Kidney (tissue), 14 donors: ENCODE data around the gene SIK3. TPM values are rescaled to one million over a fixed set of nuclear protein-coding genes. Genes with fewer than 3 reads are reported as not detected.

ENCODE experiments used
- DNase-seq, 5 donors: peaks; one replicate each; pipeline ENCODE4 v3.0.0-alpha.2; 2013 to 2020
- FAIRE-seq: peaks from 2 replicates; lab custom pipeline; 2012; peaks lifted over from hg19 to GRCh38; lab: Jason Lieb, UNC
- H3K27ac ChIP-seq, 2 donors: one replicate each; pipeline ENCODE4 v1.7.0; 2013; ENCODE audit warnings: low read depth in 2 of 2, low read length in 2 of 2, inconsistent platforms in 1 of 2
- H3K27me3 ChIP-seq: one replicate; pipeline ENCODE4 v1.7.1; 2013; ENCODE audit warnings: low read length, inconsistent platforms; ENCODE audit not compliant: control insufficient read depth, insufficient read depth
- H3K36me3 ChIP-seq, 3 donors: one replicate each; pipeline versions ENCODE4 v1.7.0 to v1.7.1; 2013; ENCODE audit warnings: low read length in 3 of 3, control low read depth in 1 of 3, inconsistent platforms in 1 of 3; ENCODE audit not compliant: insufficient read depth in 3 of 3, control insufficient read depth in 2 of 3
- H3K4me1 ChIP-seq, 3 donors: one replicate each; pipeline versions ENCODE4 v1.7.0 to v1.7.1; 2013; ENCODE audit warnings: low read length in 3 of 3, inconsistent platforms in 1 of 3, low read depth in 1 of 3; ENCODE audit not compliant: control insufficient read depth in 2 of 3, insufficient read depth in 2 of 3
- H3K4me3 ChIP-seq, 3 donors: one replicate each; pipeline versions ENCODE4 v1.7.0 to v1.8.1; 2013; ENCODE audit warnings: low read length in 3 of 3, control low read depth in 1 of 3, inconsistent platforms in 1 of 3
- H3K9ac ChIP-seq, 3 donors: one replicate each; pipeline versions ENCODE4 v1.7.0 to v1.7.1; 2013; ENCODE audit warnings: low read length in 3 of 3, control low read depth in 1 of 3, inconsistent platforms in 1 of 3
- H3K9me3 ChIP-seq, 3 donors: one replicate each; pipeline versions ENCODE4 v1.7.0 to v1.7.1; 2013; ENCODE audit warnings: low read length in 3 of 3, control low read depth in 1 of 3, inconsistent platforms in 1 of 3; ENCODE audit not compliant: control insufficient read depth in 2 of 3, insufficient read depth in 1 of 3
- intact Hi-C: fragments of 100-400 bp; cut with DNase I; formaldehyde crosslinking; loops from one replicate; pipeline ENCODE4 v1.11.1; 2022
- polyA plus RNA-seq: library from polyadenylated mRNA; stranded (reverse); fragments of 350-450 nt; fragmentation: Illumina TruSeq; extraction: RNeasy Lipid Tissue Mini Kit (QIAGEN cat#74804); gene quantifications from one replicate; pipeline ENCODE4 v1.2.3, GENCODE V29; 2014; ENCODE audit warnings: low read depth, low replicate concordance; ENCODE audit not compliant: insufficient read depth
- total RNA-seq: library from RNA; stranded (reverse); fragmentation: NEBNext Ultra II Directional; extraction: Animal tissue kit (Norgen Biotek cat#: 25700); gene quantifications from one replicate; pipeline ENCODE4 v1.2.1, GENCODE V29; 2021
- TF ChIP-seq, protein P1 (sequence below): IDR thresholded peaks from 3 replicates; pipeline ENCODE4 v1.5.1; 2012; ENCODE audit warnings: mild to moderate bottlenecking, moderate library complexity, borderline replicate concordance; ENCODE audit not compliant: insufficient read depth; ENCODE audit errors: extremely low read depth
- donor health status: control.
- donor health status: control.
- donor health status: control.
- donor health status: control.
- donor health status: control.
- donor health status: DM: yes; HTN: yes; CAD: no.
- donor health status: Normal renal cell carcinoma (clear cell type).

SIK3 gene
- total and polyA plus RNA-seq, 2 donors from 2014 or later = 12.3 to 50.7 TPM

DNA sequence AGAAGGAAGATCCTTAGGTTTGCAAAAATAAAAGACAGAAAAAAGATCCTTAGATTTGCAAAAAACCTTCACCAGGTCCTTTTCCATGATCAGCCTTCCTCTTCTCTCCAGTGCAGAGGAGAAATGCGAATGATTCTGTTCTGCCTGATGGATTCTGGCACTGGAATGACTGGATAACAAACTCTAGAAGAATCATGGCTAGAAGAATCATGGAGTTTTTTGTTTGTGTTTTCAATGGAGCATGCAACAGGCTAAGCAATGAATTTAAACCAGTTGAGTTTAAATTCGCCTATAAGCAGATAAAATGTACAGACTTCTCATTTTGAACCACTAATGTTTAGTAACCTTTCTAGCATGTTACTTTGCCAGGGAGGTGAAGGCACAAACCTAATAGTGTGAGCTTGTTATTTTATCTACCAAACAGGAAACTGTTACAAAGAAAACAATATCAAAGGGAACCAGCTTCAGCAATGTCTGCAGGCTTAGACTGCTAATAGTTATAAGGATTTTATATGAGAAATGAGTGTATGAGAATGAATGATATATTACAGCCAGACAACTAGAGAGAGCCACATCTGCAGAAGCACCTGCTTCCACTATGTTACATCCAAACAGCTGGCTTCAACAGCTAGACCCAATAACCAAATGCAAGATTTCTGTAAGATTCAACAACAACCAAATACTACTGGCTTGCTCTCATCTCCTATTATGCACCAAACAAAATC is 196.1 kb downstream of the SIK3 start:
- Histone ChIP-seq H3K4me1 (no peaks in the 10 kb centered on the region), H3K9ac (no peak overlapping the region), H3K27me3 (no peaks in the 10 kb centered on the region), H3K9me3 (no peaks in the 10 kb centered on the region), H3K36me3 (no peaks in the 10 kb centered on the region), H3K4me3 (no peak overlapping the region), H3K27ac (no peak overlapping the region)
- peak in 2 of 5 donors; percentile 55 to 57 for DNase-seq
- TF ChIP-seq, protein P1, sequence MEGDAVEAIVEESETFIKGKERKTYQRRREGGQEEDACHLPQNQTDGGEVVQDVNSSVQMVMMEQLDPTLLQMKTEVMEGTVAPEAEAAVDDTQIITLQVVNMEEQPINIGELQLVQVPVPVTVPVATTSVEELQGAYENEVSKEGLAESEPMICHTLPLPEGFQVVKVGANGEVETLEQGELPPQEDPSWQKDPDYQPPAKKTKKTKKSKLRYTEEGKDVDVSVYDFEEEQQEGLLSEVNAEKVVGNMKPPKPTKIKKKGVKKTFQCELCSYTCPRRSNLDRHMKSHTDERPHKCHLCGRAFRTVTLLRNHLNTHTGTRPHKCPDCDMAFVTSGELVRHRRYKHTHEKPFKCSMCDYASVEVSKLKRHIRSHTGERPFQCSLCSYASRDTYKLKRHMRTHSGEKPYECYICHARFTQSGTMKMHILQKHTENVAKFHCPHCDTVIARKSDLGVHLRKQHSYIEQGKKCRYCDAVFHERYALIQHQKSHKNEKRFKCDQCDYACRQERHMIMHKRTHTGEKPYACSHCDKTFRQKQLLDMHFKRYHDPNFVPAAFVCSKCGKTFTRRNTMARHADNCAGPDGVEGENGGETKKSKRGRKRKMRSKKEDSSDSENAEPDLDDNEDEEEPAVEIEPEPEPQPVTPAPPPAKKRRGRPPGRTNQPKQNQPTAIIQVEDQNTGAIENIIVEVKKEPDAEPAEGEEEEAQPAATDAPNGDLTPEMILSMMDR = no peak
- FAIRE-seq = no peak
- intact Hi-C loops = no loop called here

DNA sequence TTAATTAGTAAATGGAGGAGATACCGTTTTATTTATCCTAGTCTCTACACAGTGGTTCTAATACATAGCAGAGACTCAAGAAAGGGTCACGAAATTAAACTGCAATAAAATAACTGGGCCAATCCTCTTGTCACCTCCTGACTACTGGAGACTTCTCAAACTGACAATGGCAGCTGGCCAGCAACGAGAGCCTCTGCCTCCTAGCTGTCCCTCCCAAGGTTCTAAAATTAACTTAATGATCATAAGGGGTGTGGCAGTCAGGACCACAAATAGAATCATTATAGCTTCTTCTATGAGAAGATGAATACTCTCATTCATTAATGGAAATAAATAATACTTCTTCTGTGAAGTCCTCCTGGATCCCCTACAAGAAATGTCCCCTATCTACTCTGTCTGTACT is 197.0 kb downstream of the SIK3 start:
- TF ChIP-seq, protein P1 = no peak
- Histone ChIP-seq H3K27ac (no peak overlapping the region), H3K4me1 (no peaks in the 10 kb centered on the region), H3K9me3 (no peaks in the 10 kb centered on the region), H3K27me3 (no peaks in the 10 kb centered on the region), H3K9ac (no peak overlapping the region), H3K36me3 (peaks cover 0 to 3% (median 2%) of the 10 kb centered on the region in 3 donors), H3K4me3 (no peak overlapping the region)
- DNase-seq = no peak
- intact Hi-C loops = no loop called here
- no peak for FAIRE-seq

DNA sequence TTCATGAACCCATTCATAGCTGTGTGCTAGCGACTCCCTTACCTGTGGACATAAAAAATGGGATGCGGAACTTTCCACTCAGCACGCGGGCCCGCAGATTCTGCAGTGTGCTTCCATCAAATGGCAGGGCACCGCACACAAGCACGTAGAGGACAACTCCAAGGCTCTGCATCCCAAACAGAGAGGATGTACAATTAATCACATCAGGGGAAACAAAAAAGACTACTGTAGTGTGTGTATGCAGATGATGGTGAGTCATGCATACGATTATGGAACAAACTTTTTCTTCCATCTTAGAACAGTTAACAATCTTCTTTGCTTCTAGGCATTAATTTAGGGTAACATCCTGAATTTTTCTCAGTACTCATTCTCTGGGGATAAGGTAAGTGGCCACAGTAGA is 202.0 kb downstream of the SIK3 start:
- peaks cover 0 to 26% (median 18%) of the 10 kb centered on the region in 3 donors for H3K36me3 ChIP-seq
- FAIRE-seq = no peak
- TF ChIP-seq, protein P1 = no peak
- H3K9ac ChIP-seq = no peak overlapping the region
- no peak overlapping the region for H3K27ac ChIP-seq
- H3K9me3 ChIP-seq = no peaks in the 10 kb centered on the region
- intact Hi-C loops = no loop called here
- H3K4me1 ChIP-seq = no peaks in the 10 kb centered on the region
- no peaks in the 10 kb centered on the region for H3K27me3 ChIP-seq
- H3K4me3 ChIP-seq = no peak overlapping the region
- DNase-seq = no peak
